ENCODE measurements around the gene ZNF483. TPM values are rescaled to one million over a fixed set of nuclear protein-coding genes. Genes with fewer than 3 reads are reported as not detected.
"Not testable (repeated sequence)": the region's sequence is repeated elsewhere in the genome, so short reads cannot be mapped to it uniquely, and the experiment has no call there.

The ZNF483 gene
- total RNA-seq, 2 experiments from 2014 or later: 2.8 to 5.2 TPM

DNA sequence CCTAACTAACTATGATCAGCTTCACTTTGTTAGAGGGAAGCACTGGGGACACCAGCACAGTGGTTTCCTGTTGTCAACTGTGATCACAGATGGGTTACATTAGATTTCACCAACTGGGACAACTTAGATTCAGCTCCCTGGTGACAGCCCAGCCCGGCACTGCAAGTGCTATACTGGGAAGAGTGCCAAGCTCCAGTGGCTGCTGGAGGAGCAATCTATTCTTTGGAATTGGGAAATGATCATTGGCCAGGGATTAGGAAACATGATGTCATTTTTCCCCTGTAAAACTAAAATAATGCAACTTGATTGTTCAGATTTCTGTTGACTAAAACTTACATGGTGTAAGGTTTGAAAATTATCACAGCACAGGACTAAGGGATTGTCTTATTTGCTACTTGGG is 41.3 kb downstream of the ZNF483 start:
- no peaks in the 10 kb centered on the region for H3K36me3 Mint-ChIP-seq
- no peak overlapping the region for H3K4me3 Mint-ChIP-seq
- DNase-seq (no peak), ATAC-seq (no peak)
- no peaks in the 10 kb centered on the region for H3K27me3 Mint-ChIP-seq
- no peaks in the 10 kb centered on the region for H3K4me1 Mint-ChIP-seq
- peaks cover 34% of the 10 kb centered on the region for H3K9me3 Mint-ChIP-seq (ENCODE audit: low read depth)
- CTCF ChIA-PET: no interaction called here
- no peak overlapping the region for H3K27ac Mint-ChIP-seq

DNA sequence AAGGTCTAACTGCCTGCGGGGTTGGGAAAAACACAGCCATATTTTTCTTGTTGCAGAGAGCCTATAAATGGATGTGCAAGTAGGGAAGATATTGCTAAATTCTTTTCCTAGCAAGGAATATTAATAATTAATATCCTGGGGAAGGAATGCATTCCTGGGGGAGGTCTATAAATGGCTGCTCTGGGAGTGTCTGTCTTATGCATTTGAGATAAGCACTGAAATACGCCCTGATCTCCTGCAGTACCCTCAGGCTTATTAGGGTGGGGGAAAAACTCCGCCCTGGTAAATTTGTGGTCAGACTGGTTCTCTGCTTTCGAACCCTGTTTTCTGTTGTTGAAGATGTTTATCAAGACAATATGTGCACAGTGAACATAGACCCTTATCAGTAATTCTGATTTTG is 43.1 kb downstream of the ZNF483 start:
- DNase-seq, CTCF ChIA-PET, H3K4me1 Mint-ChIP-seq, H3K27ac Mint-ChIP-seq, ATAC-seq, H3K36me3 Mint-ChIP-seq, H3K4me3 Mint-ChIP-seq, H3K27me3 Mint-ChIP-seq: not testable (repeated sequence)
- peaks cover 33% of the 10 kb centered on the region for H3K9me3 Mint-ChIP-seq (ENCODE audit: low read depth)

DNA sequence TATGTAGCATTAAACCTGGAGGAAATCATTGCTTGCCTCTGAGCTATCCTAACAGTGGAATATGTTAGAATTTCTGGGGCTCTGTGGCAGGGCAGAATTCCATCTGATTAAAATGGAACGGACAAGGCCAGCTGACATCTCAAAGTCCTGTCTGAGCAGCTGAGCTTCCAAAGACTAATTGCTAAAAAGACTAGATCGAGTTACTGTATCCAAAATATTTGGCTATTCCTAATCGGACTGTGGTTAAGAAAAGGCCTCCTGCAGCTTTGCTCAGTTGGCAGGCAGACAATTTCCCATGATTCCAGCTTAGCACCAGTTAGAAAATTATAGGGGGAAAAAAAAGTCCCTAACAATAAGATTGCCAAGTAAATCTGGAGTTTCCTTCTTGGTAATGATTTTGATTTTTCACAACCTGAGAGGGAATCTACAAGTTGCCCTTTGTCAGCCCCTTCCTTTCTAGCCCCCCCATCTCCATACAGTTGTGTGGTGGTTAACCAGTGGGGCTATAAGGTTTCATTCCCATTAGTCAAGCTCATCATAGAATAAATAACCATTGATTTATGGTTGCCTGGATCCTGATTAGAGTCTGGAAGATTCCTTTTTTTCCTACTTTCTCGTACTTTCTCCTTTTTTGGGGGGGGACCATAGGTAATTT is 48.1 kb downstream of the ZNF483 start:
- no peak overlapping the region for H3K4me3 Mint-ChIP-seq
- CTCF ChIA-PET: no interaction called here
- DNase-seq (no peak), ATAC-seq (no peak)
- H3K4me1 Mint-ChIP-seq: no peaks in the 10 kb centered on the region
- H3K36me3 Mint-ChIP-seq: no peaks in the 10 kb centered on the region
- H3K27ac Mint-ChIP-seq: no peak overlapping the region
- H3K9me3 Mint-ChIP-seq (ENCODE audit: low read depth): peaks cover 20% of the 10 kb centered on the region
- no peaks in the 10 kb centered on the region for H3K27me3 Mint-ChIP-seq

DNA sequence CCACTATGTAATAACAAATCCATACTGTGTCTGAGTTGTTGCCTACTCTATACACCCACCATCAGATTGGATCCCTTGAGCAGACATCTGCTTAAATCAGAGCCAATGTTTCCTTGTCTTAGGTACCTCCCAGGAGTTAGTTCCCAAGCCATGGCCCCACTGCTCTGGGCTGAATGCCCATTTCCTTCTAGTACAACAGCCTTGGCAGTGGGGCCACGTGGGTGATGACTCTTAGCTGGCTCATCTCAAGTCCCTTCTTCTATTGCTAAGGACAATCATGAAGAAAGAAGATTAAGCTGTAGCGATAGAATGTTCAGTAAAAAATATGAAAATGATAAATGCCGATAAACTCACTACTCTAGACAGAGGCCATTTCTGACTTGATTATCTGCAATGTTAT is 57.9 kb downstream of the ZNF483 start:
- CTCF ChIA-PET: no interaction called here
- H3K27me3 Mint-ChIP-seq: peaks cover 5% of the 10 kb centered on the region
- no peak overlapping the region for H3K27ac Mint-ChIP-seq
- DNase-seq (no peak), ATAC-seq (no peak)
- H3K4me1 Mint-ChIP-seq: no peaks in the 10 kb centered on the region
- H3K4me3 Mint-ChIP-seq: no peak overlapping the region
- no peaks in the 10 kb centered on the region for H3K36me3 Mint-ChIP-seq
- no peaks in the 10 kb centered on the region for H3K9me3 Mint-ChIP-seq (ENCODE audit: low read depth)

DNA sequence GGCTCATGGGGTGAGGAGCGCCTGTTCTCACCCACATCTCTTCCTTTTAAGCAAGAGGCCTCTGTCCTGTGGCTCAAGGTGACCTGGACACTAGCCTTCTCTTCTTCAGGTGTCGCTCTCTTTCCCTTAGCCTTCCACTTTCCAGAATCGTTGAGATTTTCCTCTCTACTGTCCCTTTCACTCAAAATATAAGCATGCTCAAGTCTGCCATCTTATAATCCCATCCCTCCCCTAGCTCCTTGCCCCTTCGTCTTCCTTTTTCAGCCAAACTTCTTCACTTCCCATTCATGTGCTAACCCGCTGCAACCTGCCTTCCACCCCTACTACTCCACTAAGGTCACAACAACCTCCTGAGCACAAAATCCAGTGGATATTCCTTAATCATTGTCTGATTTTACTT is 61.4 kb downstream of the ZNF483 start:
- ATAC-seq (no peak), DNase-seq (no peak)
- CTCF ChIA-PET: no interaction called here
- Mint-ChIP-seq H3K4me1 (no peaks in the 10 kb centered on the region), H3K9me3 (ENCODE audit: low read depth) (no peaks in the 10 kb centered on the region), H3K27me3 (no peaks in the 10 kb centered on the region), H3K4me3 (no peak overlapping the region), H3K36me3 (no peaks in the 10 kb centered on the region), H3K27ac (no peak overlapping the region)

DNA sequence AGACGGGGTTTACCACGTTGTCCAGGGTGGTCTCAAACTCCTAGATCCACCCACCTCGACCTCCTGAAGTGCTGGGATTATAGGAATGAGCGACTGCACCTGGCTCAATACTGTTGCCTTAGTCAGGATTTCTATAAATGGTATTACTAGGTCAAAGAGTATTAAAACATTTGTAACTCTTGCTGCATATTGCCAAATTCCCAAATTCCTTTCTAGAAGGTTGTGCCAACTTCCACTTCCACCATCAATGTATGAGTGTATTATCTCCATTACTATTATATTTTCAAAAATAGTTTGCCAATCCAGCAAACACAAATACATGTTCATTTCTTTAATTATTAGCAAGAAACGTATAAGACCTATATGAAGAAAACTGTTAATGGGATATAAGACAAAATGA is 63.9 kb downstream of the ZNF483 start:
- CTCF ChIA-PET: no interaction called here
- H3K9me3 Mint-ChIP-seq (ENCODE audit: low read depth): no peaks in the 10 kb centered on the region
- ATAC-seq (no peak), DNase-seq (no peak)
- no peak overlapping the region for H3K4me3 Mint-ChIP-seq
- peaks cover 10% of the 10 kb centered on the region for H3K27me3 Mint-ChIP-seq
- no peaks in the 10 kb centered on the region for H3K36me3 Mint-ChIP-seq
- no peaks in the 10 kb centered on the region for H3K4me1 Mint-ChIP-seq
- no peak overlapping the region for H3K27ac Mint-ChIP-seq

DNA sequence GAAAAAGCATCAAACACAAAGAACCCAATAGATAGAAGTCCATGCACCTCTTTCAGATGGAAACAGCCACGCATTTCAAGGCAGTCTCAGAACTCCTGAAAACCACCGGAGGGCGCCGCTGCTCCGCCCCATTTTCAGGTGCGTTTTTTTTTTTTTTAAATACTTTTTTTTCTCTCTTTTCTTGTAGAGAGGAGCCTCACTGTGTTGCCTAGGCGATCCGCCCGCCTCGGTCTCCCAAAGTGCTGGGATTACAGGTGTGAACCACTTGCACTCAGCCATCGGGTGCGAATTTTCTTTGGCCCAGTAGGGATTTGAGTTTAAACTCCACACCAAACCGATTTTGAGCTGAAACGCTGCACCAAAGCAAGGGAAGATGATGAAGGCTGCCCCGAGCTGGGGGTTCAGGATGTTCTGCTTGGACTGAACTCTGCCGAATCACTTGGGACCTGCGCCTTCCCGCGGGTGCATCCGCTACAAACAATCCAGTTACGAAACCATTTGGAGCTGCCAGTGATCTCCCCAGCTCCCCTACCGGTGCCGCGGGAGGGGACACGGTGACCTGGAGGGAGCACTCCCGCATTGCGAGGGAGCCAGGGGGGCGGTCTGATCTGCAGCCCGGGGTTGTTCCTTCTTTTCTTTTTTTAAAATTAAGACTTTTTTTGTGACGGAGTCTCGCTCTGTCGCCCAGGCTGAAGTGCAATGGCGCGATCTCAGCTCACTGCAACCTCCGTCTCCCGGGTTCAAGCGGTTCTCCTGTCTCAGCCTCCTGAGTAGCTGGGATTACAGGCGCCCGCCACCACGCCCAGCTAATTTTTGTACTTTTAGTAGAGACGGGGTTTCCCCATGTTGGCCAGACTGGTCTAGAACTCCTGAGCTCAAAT is 73.1 kb downstream of the ZNF483 start:
- peak overlapping the region; percentile 77 for H3K4me3 Mint-ChIP-seq
- no peak overlapping the region for H3K27ac Mint-ChIP-seq
- no peaks in the 10 kb centered on the region for H3K9me3 Mint-ChIP-seq (ENCODE audit: low read depth)
- ATAC-seq (peak; percentile 64), DNase-seq (peak; percentile 65)
- H3K4me1 Mint-ChIP-seq: peaks cover 17% of the 10 kb centered on the region
- CTCF ChIA-PET: interaction anchor here (0.7 to 2.4 kb wide), 19 partner anchors 15 to 763 kb away, joined by 3 to 21 read pairs (median 4); partner anchors contain the start of genes DNAJC25, GNG10 and ZNF483
- H3K36me3 Mint-ChIP-seq: no peaks in the 10 kb centered on the region
- H3K27me3 Mint-ChIP-seq: peaks cover 63% of the 10 kb centered on the region

DNA sequence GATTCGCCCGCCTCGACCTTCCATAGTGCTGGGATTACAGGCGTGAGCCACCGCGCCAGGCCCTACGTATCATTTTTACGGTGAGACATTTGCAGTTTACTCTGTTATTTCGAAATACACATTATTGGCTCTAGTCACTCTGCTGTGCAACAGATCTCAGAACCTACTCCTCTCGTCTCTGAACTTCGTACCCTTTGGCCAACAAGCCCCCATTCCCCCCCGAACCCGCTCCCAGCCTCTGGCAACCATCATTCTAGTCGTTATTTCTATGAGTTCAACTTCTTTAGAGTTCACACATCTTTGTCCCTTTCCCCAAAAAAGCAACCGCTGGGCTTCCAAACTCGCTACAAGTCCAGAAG is 73.7 kb downstream of the ZNF483 start:
- Mint-ChIP-seq H3K4me1 (peaks cover 17% of the 10 kb centered on the region), H3K36me3 (no peaks in the 10 kb centered on the region), H3K27me3 (peaks cover 60% of the 10 kb centered on the region), H3K4me3 (peak overlapping the region; percentile 77), H3K9me3 (ENCODE audit: low read depth) (no peaks in the 10 kb centered on the region), H3K27ac (no peak overlapping the region)
- DNase-seq: no peak
- peak; percentile 30 for ATAC-seq
- CTCF ChIA-PET: interaction anchor here (0.7 to 2.4 kb wide), 17 partner anchors 15 to 763 kb away, joined by 3 to 21 read pairs (median 4); partner anchors contain the start of genes DNAJC25 and GNG10

DNA sequence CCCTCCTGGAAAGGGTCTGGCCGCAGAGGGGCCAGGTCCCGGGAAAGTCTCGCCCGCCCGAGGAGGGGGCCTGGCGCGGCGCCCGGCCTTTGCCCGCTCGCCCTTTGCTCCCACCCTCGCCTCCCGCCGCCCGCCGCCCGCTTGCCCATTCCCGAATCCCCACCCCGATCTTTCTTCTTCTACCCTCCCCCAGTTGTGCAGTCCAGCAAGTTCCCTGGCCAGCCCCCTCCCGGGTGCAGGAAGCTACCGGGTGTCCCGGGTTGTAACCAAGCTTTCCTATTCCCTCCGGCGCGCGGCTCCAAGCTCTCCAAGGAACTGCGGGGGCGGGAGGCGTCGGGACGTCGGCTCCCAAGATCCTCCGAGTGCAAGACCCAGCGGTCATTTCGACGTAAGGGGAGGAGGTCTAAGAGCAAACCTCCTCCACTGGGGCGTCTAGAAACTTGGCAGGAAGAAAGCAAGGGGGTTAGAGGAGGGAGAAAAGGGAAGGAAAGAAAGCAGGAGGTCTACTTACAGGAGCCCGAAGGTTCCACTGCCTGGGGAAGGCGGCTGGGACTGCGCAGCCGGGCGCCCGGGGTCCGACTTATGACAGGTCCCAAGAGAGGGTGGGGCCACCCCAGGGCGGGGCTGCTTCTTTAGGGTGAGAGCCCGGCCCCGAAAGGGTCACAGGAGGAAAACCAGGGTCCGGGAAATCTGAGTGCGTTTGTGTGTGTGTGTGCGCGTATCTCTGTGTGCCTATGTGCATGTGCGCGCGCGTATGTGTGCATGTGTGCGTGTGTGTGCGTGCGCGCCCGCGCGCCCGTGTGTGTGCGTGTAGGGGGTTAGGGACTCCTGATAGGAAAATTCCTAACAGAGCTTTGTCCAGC is 74.3 kb downstream of the ZNF483 start, which contains the start of gene PTGR1:
Gene PTGR1 (minus strand): TSS at position 556 of the 863 bp plus-strand sequence. CDS start 2,225 bp downstream, outside the sequence.
- Mint-ChIP-seq H3K4me1 (peaks cover 17% of the 10 kb centered on the region), H3K9me3 (ENCODE audit: low read depth) (no peaks in the 10 kb centered on the region), H3K4me3 (peak within 1 kb of the TSS; percentile 77), H3K36me3 (no peaks in the 10 kb centered on the region), H3K27ac (no peak within 1 kb of the TSS), H3K27me3 (peaks cover 61% of the 10 kb centered on the region)
- CTCF ChIA-PET: interaction anchor here (1.0 to 2.4 kb wide), 5 partner anchors 22 to 476 kb away, joined by 3 to 21 read pairs (median 4); no protein-coding TSS in a partner anchor
- DNase-seq: no peak
- no peak for ATAC-seq

DNA sequence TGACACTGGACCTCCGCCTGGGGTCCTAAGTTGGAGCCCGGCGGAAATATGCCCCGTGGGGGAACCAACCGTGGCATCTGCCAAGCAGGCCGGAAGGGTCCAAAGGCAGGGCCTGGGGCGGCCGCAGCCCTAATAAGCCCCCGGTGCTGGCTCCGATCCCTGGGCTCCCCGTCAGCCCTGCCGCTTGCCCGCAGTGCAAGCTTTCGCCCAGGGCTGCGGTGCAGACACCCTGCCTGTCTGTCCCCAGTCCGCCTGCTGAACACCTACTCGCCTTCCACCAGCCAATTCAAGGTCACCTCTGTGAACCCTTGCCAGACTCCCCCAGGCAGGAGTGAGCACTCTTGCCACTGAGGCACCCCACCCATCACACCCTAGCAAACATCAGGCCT is 75.0 kb downstream of the ZNF483 start:
- H3K4me3 Mint-ChIP-seq: peak overlapping the region; percentile 68
- peaks cover 67% of the 10 kb centered on the region for H3K27me3 Mint-ChIP-seq
- DNase-seq: no peak
- CTCF ChIA-PET: no interaction called here
- H3K36me3 Mint-ChIP-seq: no peaks in the 10 kb centered on the region
- H3K4me1 Mint-ChIP-seq: peaks cover 17% of the 10 kb centered on the region
- no peak overlapping the region for H3K27ac Mint-ChIP-seq
- no peak for ATAC-seq
- no peaks in the 10 kb centered on the region for H3K9me3 Mint-ChIP-seq (ENCODE audit: low read depth)

DNA sequence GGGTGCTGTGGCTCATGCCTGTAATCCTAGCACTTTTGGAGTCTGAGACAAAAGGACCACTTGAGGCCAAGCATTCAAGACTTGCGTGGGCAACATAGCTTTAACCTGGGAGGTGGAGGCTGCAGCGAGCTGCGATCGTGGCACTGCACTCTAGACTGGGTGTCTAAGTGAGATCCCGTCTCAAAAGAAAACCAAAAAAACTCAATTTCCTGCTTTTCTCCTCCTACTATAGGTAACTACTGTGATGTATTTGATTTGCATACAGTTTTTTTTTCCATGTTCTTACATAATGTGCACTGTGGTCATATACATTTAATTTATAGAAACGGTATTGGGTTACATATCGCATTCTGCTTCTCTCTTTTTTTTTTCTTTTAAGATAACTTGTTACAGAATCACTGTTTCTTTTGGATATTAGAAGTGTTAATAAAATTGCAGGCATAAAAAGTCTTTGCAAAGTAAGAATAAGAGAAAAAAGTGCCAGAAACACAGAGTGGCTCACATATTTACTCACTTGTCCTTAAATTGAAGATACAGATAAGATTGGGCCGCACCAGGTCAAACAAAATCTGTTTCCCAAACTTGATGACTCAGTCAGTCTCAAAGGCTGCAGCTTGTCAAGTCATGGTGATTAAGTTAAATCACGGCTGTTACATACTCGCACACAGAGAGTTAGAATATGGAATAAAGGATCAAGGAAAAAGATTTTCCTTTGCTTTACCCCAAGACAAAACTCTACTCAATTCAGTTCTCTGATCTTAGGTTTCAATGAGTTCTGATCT is 76.4 kb downstream of the ZNF483 start:
- Mint-ChIP-seq H3K27ac (no peak overlapping the region), H3K4me3 (no peak overlapping the region), H3K4me1 (peaks cover 17% of the 10 kb centered on the region), H3K36me3 (no peaks in the 10 kb centered on the region), H3K27me3 (peaks cover 69% of the 10 kb centered on the region), H3K9me3 (ENCODE audit: low read depth) (no peaks in the 10 kb centered on the region)
- no peak for ATAC-seq
- CTCF ChIA-PET: no interaction called here
- DNase-seq: no peak

DNA sequence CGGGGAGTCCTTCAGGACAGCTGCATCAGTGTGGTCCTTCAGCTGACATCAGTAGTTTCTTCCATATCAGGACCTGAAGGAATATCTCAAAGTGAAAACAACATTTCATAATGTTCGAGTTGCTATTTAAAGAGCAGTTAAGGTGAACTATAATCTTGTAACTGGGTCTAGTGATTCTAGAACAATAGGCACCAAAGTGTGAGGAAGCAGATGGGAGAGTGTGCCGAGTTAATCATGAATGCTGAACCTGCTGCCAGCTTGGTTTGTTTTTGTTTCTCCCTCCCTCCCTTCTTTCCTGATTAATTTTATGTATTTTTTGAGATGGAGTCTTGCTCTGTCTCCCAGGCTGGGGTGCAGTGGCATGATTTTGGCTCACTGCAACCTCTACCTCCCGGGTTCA is 78.1 kb downstream of the ZNF483 start:
- H3K27me3 Mint-ChIP-seq: peaks cover 60% of the 10 kb centered on the region
- H3K36me3 Mint-ChIP-seq: no peaks in the 10 kb centered on the region
- H3K4me1 Mint-ChIP-seq: peaks cover 11% of the 10 kb centered on the region
- H3K9me3 Mint-ChIP-seq (ENCODE audit: low read depth): no peaks in the 10 kb centered on the region
- DNase-seq (no peak), ATAC-seq (no peak)
- CTCF ChIA-PET: no interaction called here
- H3K4me3 Mint-ChIP-seq: no peak overlapping the region
- H3K27ac Mint-ChIP-seq: no peak overlapping the region
